ENCODE data around the gene RNU6-1.

The RNU6-1 gene

DNA sequence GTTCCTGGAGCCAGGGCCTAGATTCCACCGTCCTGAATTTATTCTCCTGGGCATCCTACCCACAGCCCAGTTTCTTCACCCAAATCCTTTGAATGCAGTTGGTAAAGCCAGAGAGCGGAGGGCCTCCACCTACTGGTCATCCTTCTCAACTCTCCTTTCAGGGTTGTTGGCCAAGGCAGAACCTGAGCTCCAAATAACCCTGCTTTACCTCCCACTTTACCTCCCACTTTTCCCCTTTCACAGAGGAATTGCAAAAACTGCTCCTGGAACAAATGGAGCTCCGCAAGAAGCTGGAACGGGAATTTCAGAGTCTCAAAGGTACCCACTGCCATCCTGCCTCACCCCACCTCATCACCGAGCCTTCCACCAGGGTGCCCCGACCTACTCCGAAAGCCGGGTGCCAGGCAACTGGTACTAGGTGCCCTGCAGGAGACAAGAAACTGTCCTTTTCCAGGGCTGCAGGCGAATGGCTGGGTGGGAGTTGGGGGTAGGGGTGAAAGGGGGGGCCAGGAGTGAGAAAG is 7.8 kb downstream of the RNU6-1 start:
- DNase-seq = no peak

DNA sequence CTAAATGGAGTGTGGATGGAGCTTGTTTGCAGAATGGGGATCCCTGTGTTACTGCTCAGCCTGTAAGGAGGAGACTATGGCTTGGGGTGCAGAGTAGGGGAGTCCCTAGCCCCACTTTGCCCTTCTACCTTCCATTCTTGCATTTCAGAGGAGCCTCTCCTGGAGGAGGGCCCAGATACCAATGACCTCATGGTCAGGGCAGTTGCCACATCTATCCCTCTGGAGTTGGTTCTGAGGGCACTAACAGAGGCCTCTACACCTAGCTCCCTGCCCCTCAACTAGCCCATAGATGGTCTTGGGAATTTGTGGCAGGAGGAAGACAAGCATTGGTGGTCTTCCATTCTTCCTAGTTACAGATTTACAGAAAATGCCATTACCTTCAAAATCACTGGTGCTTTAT is 8.5 kb downstream of the RNU6-1 start:
- DNase-seq = no peak

DNA sequence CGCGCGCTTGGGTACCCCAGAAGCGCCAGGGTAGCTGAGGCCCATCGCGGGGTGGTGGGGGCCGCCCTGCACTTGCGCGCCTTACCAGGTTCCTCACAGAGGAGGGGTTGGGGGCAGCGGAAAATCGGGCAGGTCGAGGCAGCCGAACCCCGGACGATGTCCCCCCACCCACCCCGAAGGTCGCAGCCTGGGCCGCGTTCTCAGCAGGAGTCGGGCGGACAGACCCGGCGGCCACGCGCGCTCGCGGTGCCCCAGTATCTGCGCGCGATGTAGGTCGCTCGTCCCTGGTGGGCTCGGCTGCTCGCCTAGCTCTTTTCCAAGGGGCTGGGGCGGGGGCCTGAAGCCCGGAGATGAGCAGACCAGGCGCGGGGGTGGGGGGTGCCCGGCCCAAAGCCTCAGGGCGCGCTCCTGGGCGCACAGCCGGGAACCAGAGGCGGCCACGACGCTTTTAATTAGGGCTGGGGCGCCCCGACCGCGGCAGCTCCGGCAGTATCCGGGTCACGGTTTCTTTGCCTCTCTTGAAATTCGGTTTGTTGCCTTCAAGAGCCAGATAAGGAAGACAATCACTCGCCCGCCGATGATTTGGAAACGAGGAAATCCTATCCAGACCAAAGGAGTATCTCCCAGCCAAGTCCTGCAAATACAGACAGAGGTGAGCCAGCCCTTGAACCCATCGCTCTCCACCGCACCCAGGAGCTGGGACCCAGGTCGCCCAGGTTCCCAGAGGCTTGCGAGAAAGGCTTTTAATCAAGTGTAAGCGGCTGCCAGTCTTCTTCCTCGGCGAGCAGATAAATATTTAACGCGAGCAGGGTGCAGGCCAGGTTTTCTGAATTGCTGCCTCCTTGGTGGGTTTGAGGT is 10.0 kb downstream of the RNU6-1 start:
- DNase-seq = no peak

DNA sequence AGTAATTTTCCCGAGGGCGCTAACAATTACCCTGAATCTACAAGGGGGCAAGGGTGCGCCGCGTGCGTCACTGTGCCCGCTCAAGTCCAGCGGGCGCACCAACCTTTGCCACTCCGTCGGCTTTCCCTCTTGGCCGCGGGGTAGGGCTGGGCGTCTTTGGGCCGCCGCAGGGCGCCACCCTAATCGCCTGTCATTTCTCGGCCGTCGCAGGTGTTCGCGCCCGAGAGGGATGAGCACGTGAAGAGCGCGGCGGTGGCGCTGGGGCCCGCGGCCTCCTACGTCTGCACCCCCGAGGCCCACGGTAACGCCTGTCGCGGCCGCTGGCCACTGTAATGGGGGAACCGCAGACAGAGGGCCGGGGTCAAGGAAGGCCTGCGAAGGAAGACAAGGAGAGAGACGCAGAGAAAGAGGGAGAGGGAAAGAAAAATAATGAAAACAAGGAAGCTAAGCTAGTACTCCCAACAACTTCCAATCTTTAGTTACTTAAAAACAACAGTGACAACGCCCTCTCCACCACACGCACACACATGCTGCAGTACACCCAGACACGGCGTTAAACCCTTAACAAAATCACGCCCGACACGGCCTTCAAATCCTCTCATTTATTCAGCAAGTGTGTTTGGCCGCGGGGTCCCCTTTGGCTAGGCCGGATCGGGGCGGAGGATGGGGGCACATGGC is 10.7 kb downstream of the RNU6-1 start:
- no peak for DNase-seq

DNA sequence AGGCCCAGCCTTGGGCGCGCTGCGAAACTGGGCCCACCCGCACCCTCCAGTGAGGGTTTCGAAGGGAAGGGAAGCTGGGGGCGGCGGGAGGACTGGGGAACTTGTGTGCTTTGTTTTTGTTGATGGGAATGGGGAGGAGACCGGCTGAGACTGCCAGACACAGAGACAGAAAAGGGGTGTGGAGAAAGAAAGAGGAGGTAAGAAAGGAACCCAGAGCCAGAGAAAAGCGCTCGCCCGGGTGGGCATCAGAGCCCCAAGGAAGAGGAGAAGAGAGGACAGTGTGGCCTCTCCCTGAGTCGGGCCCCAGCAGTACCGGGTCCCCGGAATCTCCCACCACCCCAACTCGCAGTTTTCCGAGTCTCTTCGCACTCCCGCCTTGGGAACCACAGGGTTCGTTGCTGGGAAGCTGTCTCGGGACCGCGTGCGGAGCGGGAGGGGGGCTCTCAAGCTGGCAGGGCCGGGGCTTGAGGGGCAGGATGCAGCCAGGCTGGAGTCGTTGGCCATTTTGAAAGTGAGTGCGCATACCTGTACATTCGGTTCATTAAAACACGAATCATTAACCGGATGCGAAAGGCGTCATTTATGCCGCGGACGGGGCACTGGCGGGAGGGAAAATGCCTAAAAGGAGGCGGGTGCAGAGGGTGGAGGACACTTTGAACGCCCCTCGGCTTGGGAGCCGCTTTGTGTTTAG is 11.4 kb downstream of the RNU6-1 start:
- no peak for DNase-seq

DNA sequence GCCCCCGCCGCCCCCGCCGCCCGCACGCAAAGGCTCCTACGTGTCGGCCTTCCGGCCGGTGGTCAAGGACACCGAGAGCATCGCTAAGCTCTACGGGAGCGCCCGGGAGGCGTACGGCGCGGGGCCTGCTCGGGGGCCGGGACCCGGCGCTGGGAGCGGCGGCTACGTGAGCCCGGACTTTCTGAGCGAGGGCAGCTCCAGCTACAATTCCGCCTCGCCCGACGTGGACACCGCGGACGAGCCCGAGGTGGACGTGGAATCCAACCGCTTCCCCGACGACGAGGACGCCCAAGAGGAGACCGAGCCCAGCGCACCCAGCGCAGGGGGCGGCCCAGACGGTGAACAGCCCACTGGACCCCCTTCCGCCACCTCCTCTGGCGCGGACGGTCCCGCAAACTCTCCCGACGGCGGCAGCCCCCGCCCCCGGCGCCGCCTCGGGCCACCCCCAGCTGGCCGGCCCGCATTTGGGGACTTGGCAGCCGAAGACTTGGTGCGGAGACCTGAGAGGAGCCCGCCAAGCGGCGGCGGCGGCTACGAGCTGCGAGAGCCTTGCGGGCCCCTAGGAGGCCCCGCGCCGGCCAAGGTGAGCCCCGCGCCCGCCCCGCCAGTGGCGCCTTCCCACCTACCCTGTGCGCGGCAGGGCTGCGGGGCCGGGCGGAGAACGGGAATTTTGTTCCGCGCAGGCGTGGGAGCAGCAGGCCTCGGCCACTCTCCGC is 12.1 kb downstream of the RNU6-1 start:
- DNase-seq = no peak

DNA sequence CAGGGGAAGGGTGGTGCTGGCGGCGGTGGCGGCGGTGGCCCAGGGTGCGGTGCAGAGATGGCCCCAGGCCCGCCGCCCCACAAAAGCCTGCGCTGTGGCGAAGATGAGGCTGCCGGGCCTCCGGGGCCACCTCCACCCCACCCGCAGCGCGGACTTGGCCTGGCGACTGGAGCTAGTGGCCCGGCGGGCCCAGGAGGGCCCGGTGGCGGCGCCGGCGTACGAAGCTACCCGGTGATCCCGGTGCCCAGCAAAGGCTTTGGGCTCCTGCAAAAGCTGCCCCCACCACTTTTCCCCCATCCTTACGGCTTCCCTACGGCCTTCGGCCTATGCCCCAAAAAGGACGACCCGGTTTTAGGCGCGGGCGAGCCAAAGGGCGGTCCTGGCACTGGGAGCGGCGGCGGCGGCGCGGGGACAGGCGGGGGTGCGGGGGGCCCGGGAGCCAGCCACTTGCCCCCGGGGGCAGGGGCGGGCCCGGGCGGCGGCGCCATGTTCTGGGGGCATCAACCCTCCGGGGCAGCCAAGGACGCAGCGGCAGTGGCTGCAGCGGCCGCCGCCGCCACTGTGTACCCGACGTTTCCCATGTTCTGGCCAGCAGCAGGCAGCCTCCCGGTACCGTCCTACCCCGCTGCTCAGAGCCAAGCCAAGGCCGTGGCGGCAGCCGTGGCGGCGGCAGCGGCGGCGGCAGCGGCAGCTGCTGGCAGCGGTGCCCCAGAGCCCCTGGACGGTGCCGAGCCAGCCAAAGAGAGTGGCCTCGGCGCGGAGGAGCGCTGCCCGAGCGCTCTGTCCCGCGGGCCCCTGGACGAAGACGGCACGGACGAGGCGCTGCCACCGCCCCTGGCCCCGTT is 12.9 kb downstream of the RNU6-1 start:
- no peak for DNase-seq

DNA sequence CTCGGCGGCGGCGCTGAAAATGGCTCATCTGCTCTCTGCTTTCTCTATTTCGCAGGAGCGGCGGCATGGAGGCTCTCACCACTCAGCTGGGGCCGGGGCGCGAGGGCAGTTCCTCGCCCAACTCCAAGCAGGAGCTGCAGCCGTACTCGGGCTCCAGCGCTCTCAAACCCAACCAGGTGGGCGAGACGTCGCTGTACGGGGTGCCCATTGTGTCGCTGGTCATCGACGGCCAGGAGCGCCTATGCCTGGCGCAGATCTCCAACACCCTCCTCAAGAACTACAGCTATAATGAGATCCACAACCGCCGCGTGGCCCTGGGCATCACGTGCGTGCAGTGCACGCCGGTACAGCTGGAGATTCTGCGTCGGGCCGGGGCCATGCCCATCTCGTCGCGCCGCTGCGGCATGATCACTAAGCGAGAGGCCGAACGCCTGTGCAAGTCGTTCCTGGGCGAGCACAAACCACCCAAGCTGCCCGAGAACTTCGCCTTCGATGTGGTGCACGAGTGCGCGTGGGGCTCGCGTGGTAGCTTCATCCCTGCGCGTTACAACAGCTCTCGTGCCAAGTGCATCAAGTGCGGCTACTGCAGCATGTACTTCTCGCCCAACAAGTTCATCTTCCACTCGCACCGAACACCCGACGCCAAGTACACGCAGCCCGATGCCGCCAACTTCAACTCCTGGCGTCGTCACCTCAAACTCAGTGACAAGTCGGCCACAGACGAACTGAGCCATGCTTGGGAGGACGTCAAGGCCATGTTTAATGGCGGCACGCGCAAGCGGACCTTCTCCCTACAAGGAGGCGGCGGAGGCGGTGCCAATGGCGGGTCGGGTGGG is 13.7 kb downstream of the RNU6-1 start:
- no peak for DNase-seq

DNA sequence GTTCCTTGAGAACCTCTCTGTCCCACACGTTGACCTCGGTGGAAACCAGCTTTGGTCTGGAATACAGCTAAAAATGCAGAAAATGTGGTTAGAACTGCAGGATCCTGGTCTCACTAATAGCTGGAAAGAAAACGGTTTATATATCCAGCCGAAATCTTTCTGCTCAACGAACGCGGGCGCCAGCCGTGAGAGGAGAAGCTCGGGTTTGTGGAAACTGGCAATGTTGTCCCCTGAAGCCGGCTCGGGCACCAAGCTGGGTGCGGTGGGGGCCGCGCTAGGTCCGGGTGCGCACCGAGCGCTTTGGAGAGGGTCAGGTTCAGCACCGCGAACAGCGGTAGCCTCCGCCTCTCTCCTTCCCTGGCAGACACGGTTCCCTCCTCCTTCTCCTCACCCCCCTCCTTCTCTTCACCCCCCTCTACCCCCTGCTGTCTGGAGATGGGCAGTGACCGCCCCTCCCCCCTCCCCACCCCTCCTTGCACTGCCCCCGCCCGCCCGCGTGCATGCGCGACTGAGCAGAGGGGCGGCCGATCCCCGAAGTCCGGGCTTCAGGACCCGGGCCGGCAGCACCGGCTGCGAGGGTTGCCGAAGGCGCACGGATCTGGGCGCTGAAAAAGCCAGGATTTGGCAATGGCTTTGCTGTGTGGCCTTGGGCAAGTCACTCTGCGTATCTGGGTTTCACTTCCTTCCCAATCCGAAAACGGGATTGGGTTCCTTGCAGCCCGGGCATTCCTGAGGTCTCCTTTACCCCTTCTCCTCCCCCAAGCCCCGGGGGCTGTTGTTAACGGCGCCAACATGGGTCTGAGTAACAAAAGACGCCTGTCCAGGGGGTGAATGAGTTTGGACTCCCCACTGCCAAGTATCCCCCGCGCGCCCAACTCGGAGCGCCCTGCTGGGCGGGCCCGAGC is 14.6 kb downstream of the RNU6-1 start, which contains the start of gene SKOR1:
TSS of gene SKOR1 (plus strand) at position 534 of the 905 bp plus-strand sequence. CDS start at position 628, 94 bp downstream.
- DNase-seq = no peak

DNA sequence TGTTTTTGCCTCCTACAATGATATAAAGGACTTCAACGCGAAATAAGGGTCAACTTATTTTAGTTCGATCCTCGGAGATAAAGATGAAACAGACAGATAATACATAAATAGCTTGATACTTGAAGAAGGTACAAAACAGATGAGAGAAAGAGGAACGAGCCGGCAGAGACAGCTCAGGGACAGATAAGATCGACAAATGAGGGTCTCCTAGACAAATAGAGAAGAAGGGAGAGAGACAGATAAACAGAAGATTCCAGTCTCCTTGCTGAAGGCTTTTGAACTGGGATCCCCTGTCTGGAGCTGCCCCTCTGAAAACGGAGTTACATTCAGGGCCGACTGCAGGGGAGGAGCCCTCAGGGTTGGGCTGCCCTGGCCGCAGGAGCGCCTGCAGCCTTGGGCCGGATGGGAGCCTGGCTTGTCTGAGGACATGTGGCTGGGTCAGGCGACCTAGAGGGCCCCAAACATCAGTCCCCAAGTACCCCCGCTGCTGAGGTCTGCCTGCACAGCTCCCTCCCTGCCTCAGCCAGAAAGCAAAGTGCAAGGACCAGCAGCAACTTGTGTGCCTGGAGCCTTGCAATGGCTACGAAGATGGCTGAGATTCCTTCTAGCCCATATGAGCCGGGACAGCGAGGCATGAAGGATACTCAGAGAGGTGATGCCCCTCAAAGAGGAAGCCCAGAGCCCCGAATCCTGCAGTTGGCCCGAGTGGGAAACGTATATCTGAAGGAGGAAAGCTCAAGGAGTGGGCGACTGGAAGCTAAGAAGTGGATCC is 15.5 kb downstream of the RNU6-1 start:
- DNase-seq = no peak

DNA sequence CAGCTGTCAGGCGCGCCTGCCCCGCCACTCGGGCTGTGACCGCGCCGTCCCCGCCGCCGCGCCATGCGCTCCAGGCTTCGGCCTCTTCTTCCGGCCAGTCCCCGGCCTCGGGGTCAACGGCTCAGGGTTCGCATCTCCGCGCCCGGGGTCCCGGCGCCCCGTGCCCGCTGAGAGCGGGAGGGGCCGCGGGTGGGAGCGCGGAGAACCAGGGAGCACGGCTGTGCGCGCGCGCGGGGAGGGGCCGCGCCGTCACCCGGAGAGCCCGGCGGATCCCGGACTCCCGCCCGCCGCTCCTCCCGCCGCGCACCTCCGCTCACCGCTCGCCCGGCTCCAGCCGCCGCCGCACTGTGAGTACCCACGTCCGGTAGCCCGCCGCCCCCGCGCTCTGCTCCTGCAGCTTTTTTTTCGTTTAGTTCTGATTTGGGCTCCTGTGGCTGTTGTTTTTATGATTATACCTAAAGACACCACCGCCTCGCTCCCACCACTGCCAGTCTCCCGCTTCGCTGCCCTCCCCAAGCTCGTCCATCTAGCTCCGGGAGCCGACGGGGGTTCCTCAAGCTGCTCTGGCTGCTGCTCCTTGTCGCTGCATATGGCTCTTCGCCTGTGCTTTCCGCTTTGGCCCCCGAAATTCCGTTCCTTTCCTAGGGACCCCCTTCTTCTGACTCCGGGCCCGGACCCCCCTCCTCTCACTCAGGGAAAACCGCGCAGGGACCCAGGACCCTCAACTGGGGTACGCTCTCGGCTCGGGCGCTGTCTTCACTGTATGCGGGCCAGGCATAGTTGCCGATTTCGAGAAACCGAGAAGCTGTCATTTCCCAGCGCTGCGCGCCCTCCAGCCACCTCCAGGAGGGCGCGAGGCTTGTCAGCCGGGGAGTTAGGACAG is 16.3 kb downstream of the RNU6-1 start:
- DNase-seq = no peak

DNA sequence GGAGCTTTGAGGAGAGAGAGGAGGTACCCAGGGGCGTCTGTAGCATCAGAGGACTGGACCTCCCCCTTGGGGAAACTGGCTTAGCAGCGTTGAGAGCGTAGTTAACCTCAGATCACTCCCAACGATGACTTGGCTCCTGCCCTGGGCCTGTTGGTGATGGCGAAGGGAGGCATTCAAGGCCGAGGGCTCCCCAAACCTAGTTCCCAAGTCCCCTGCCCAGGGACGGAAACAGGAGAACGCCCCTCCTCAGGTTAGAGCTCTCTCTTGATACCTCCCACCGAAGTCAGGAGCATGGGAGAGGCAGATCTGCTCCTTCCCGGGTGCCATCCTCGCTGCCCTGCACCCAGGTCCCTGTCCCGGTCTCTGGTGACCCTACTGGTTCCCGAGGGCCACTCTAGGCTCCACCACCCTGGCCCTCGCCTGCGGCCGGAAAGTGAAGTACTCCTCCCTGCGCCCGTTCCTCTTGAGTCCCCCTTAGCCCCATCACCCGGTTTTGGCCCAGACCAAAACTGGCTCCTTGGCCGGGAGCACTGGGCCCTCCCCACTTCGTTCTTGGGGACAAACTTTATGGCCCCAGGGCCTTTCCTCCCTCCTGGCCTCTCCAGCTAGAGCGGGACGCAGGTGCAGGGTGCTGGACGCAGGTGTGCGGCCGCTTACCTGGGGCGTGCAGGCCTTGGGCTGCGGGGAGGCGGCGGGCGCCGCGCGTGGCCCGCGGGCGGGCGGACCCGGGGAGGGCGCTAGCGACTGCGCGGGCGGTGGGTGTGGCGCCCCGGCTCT is 17.1 kb downstream of the RNU6-1 start:
- no peak for DNase-seq

DNA sequence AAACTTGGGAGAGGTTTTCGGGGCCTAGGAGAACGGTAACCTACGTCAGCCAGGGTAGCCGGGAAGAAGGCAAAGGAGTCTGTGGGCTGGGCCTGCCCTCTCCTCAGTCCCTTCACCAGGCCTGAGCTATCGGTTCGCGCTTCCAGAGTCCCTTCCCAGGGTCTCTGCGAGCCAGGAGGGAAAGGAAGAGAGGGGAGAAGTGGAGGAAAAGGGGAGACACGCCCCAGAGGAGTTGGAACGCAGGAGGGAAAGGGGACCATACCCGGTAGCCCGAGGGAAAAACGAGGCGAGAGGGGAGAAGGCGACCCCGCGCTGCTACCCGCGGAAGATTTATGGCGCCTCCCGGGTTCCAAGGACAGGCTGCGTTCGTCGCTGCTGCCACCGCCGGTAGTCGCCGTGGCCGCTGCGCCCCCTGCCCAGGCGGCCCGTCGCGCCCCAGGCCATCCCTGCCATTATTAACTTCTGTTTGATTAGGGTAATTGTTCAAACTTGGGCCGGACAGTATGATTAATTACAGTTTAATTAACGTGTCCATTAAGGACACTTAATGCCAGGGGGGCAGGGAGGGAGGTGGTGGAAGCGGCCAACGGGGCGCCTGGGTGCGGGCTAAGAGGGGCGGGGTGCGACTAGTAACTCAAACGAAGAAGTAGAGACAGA is 17.9 kb downstream of the RNU6-1 start:
- no peak for DNase-seq

DNA sequence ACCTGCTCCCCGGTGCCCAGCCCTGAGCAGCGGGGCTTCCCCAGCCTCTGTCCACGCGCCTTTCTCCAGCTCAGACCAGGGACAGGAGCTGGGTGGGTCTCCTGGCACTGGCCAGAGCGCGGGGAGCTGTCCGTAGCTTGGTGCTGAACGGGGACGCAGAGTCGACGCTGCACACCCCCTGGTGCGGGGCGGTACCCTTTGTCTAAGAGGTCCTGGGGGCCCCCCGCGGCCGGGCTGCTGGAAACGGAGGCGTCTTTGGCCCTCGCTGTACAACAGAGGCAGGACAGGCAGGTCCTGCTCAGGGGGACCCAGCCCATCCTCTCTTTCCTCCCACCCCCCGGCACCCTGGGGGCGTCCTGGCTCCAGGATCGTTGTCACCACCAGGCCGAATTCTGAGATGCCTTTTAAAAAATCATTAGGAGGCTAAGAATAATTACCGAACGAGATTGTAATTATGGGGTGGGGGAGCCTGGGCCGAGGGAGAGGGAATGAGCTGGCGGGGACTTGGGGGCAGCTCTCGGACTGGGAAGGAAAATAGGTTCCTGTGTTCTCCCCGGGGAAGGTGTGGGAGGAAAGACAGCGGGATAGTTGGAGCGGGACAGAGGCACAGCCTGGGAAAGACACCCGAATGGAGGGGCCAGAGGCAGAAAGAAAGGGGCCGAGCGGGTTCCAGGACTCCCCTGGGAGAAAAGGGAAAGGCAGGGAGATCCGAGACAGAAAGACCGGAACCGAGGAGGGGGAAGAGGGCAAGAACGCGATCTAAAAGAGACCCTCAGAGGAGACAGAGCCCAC is 18.7 kb downstream of the RNU6-1 start:
- no peak for DNase-seq

DNA sequence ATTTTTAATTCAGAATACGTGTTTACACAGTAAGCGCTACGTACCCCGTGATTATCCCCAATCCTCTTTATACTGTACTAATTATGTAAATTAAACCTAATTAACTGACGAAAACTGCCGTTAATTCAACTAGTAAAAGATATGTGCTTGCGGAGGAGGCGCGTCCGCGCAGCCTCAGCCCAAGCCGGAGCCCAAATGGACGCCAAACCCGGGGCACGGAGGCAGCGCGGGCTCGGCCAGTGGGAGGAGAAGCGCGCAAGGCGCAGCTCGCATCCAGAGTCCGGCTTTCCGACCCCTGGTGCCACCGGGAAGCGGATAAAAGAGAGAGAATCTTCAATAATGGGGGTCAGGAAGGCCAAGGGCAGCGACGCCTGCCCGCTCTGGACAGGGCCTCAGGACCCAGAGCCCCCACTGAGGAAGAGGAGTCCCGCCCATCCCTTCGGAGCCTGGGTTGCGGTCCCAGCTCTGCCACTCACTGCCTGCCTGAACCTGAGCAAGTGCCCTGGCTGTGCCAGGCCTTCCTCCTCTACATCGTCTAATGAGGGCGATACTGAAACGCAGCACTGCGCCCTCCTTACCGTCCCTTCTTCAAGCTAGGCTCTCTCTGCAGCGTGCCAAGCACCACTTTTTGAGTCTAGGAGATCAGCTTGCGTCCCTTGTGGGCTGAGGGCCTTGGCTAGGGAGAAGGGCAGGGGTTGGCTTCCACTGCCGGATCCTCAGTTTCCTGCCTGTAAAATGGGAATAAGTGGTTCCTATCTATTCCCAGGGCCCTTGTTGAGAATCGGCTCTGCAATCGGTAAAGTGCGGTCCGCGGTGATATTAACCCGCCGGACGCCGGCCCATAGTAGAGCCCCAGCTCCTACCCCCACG is 19.5 kb downstream of the RNU6-1 start:
- no peak for DNase-seq

Measured in NCI-H446 treated with DMSO at 0.1 percent for 48 hours (cell line).